Measurements from ENCODE around the gene ANTXR1. TPM values are rescaled to one million over a fixed set of nuclear protein-coding genes. Genes with fewer than 3 reads are reported as not detected.

Gene ANTXR1
- total and polyA plus RNA-seq, 9 of the 15 experiments (the other 6 are each of a cell fraction or from before 2014, with no cell fraction given): 0.07 to 1.00 (median 0.54) TPM

DNA sequence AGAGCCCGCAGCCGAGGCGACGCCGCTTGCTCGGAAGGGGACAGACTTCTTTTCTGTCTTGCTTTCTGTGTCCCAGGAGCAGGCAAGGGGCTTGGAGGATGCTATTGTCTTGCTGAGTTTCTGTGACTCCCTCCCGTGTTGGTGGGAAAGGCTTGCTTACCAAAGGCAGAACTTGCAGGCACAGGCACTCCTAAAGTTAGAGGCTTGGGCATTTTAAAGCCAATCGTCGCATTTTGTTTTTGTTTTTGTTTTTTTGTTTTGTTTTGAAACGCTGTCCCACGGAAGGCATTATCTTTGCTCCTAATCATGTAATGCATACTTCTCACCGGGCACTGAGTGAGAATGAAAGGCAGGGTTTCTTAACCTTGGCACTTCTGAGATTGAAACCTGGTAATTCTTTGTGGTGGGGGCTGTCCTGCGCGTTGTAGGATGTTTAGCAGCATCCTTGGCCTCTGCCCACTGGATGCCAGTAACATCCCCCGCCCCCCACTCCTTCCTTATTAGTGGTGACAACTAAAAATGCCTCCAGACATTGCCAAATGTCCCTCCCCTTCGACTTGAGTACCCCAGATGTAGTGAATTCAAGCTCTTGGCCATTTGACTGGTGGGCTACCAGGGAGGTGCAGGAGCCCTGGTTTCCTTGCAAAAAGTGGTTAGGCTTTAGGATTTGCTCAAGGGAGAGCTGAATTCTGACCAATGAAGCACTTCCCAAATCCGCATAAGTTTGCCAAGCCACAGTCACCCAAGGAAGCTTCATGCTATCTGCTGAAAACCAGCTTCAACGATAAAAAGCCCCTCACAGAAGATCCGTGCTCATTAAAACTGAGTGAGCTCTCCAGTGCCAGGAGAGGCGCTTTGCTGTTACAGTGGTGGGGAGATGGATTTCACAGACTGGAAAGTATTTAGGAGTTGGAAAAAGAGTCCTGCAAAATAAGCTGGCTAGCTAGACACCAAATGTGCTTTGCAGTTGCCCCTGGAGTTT is 1.2 kb downstream of the ANTXR1 start:
- FAIRE-seq: no peak
- H3K27me3 ChIP-seq (ENCODE audit: control insufficient read depth in 2 of 2, insufficient read depth in 2 of 2, low read length in 2 of 2): peaks cover 14 to 37% of the 10 kb centered on the region in 2 experiments; a peak in 3 of 5 replicates
- no peak overlapping the region for H3K9ac ChIP-seq (ENCODE audit: insufficient read depth in 1 of 2, low read depth in 2 of 2, low read length in 2 of 2)
- no peak for ATAC-seq
- no peaks in the 10 kb centered on the region for H3K9me1 ChIP-seq (ENCODE audit: control insufficient read depth, insufficient read depth, low read length)
- POLR2A ChIA-PET: no interaction called here
- in situ Hi-C loops (cut with MboI): no loop called here
- CTCF ChIA-PET (ENCODE audit: low intra/inter-chr PET ratio): interaction anchor here (1.3 kb wide), 1 partner anchor 294 kb away, joined by 3 read pairs; no protein-coding TSS in a partner anchor
- BruUV-seq (replicated peaks): no TSS peak
- no peaks in the 10 kb centered on the region for H3K36me3 ChIP-seq (ENCODE audit: control insufficient read depth, insufficient read depth, low read length)
- 2% methylated on average over 20 of the region's 20 CpGs for WGBS (ENCODE audit: insufficient coverage, low coverage, missing lambda C conversion rate)
- no peaks in the 10 kb centered on the region for H3K79me2 ChIP-seq (ENCODE audit: control insufficient read depth, insufficient read depth, low read length)
- no peak overlapping the region for H2AFZ ChIP-seq (ENCODE audit: low read depth, low read length)
- H3K4me1 ChIP-seq (replicated peaks in 1 of 2; ENCODE audit: control insufficient read depth in 2 of 2, insufficient read depth in 2 of 2, low read length in 2 of 2): peaks cover 3 to 11% of the 10 kb centered on the region in 2 experiments; a peak in 4 of 5 replicates
- DNase-seq (ENCODE audit: extremely low read depth in 1 of 4, low spot score in 3 of 4): no peak
- H3K4me3 ChIP-seq: peak overlapping the region; percentile 31
- H3K27ac ChIP-seq (ENCODE audit: extremely low read depth, low read depth, low read length): no peak overlapping the region
- intact Hi-C loops (cut with micrococcal nuclease): no loop called here
- TF ChIP-seq TAF7 (tag; IDR thresholded peaks at IDR 0.05) (no peak), ZNF830 (CRISPR knock-in tag; IDR thresholded peaks at IDR 0.05) (no peak), TCF15 (CRISPR knock-in tag; IDR thresholded peaks at IDR 0.05) (no peak), HINFP (tag; conservative IDR thresholded peaks at IDR 0.05; ENCODE audit: low read depth) (no peak), ZNF280A (IDR thresholded peaks at IDR 0.05; ENCODE audit: low read depth, partially characterized antibody) (no peak), GABPA (tag; conservative IDR thresholded peaks at IDR 0.05; ENCODE audit: low read depth) (no peak), XRCC3 (IDR thresholded peaks at IDR 0.05) (no peak)
- no peaks in the 10 kb centered on the region; the same call in 1 of the 2 replicates for H4K20me1 ChIP-seq (replicated peaks; ENCODE audit: control insufficient read depth, insufficient read depth, low read length)
- no peaks in the 10 kb centered on the region for H3K9me3 ChIP-seq (replicated peaks; ENCODE audit: control insufficient read depth, insufficient read depth, low read depth, low read length)
- H3K4me2 ChIP-seq (ENCODE audit: insufficient read depth, low read length): no peak overlapping the region
